ENCODE measurements around the gene RPS13.
A peak's percentile ranks its signal among the peaks of the same experiment; 100 is the strongest.
"Not testable (repeated sequence)": the region's sequence is repeated elsewhere in the genome, so short reads cannot be mapped to it uniquely, and the experiment has no call there.

Gene RPS13

GRCh38 chr11:17077520-17078401 lies at the start of gene RPS13:
Gene RPS13 (minus strand): TSS chr11:17077667. CDS start chr11:17077641, 26 bp downstream.
- peak; percentile 99 for DNase-seq (ENCODE audit: low spot score)

- no peak for DNase-seq (ENCODE audit: low spot score)
Measured at GRCh38 chr11:17121981-17122380, 44.5 kb upstream of the RPS13 start.

- no peak for DNase-seq (ENCODE audit: low spot score)
Measured at GRCh38 chr11:17117262-17117661, 39.8 kb upstream of the RPS13 start.

GRCh38 chr11:17116117-17116516 lies 38.6 kb upstream of the RPS13 start:
- no peak for DNase-seq (ENCODE audit: low spot score)

GRCh38 chr11:17107745-17108144 lies 30.3 kb upstream of the RPS13 start:
- not testable (repeated sequence) for DNase-seq (ENCODE audit: low spot score)

GRCh38 chr11:17105404-17106040 lies 28.1 kb upstream of the RPS13 start:
- not testable (repeated sequence) for DNase-seq (ENCODE audit: low spot score)

- peak; percentile 16 for DNase-seq (ENCODE audit: low spot score)
Measured at GRCh38 chr11:17102462-17102861, 25.0 kb upstream of the RPS13 start.

- no peak for DNase-seq (ENCODE audit: low spot score)
Measured at GRCh38 chr11:17098658-17099057, 21.2 kb upstream of the RPS13 start.

GRCh38 chr11:17098038-17098437 lies 20.6 kb upstream of the RPS13 start:
- no peak for DNase-seq (ENCODE audit: low spot score)

GRCh38 chr11:17085976-17086375 lies 8.5 kb upstream of the RPS13 start:
- not testable (repeated sequence) for DNase-seq (ENCODE audit: low spot score)

- DNase-seq (ENCODE audit: low spot score), result no peak
Measured at GRCh38 chr11:17077240-17077519, 287 bp downstream of the RPS13 start.

GRCh38 chr11:17076517-17077239 lies 789 bp downstream of the RPS13 start:
- peak; percentile 22 for DNase-seq (ENCODE audit: low spot score)

- no peak for DNase-seq (ENCODE audit: low spot score)
Measured at GRCh38 chr11:17075506-17075905, 2.0 kb downstream of the RPS13 start.

GRCh38 chr11:17073370-17074027 lies 4.0 kb downstream of the RPS13 start:
- DNase-seq (ENCODE audit: low spot score), result no peak

- no peak for DNase-seq (ENCODE audit: low spot score)
Measured at GRCh38 chr11:17067417-17067816, 10.1 kb downstream of the RPS13 start.

GRCh38 chr11:17066691-17067090 lies 10.8 kb downstream of the RPS13 start:
- no peak for DNase-seq (ENCODE audit: low spot score)

- peak; percentile 71 for DNase-seq (ENCODE audit: low spot score)
Measured at GRCh38 chr11:17063171-17064002, 14.1 kb downstream of the RPS13 start.

GRCh38 chr11:17051146-17051545 lies 26.3 kb downstream of the RPS13 start:
- not testable (repeated sequence) for DNase-seq (ENCODE audit: low spot score)

GRCh38 chr11:17048491-17048890 lies 29.0 kb downstream of the RPS13 start:
- DNase-seq (ENCODE audit: low spot score), result not testable (repeated sequence)

GRCh38 chr11:17046690-17047089 lies 30.8 kb downstream of the RPS13 start:
- no peak for DNase-seq (ENCODE audit: low spot score)

Data from AG20443 (cell line).